PC-9 (cell line): Measurements from ENCODE around the gene FLVCR1.

Experiments used
- EZH2 ChIP-seq: fragments of 200-600 bp; sonication (generic); IDR thresholded peaks from 2 replicates; pipeline ENCODE4 v1.8.0; 2017; ENCODE audit warnings: antibody characterized with exemption, low read depth
- TF ChIP-seq, protein P1 (sequence below): fragments of 200-600 bp; sonication (generic); conservative IDR thresholded peaks from 2 replicates; pipeline ENCODE4 v1.6.1; 2017; ENCODE audit warnings: mixed run types, antibody characterized with exemption, mild to moderate bottlenecking, moderate library complexity

- TF ChIP-seq, protein P1, sequence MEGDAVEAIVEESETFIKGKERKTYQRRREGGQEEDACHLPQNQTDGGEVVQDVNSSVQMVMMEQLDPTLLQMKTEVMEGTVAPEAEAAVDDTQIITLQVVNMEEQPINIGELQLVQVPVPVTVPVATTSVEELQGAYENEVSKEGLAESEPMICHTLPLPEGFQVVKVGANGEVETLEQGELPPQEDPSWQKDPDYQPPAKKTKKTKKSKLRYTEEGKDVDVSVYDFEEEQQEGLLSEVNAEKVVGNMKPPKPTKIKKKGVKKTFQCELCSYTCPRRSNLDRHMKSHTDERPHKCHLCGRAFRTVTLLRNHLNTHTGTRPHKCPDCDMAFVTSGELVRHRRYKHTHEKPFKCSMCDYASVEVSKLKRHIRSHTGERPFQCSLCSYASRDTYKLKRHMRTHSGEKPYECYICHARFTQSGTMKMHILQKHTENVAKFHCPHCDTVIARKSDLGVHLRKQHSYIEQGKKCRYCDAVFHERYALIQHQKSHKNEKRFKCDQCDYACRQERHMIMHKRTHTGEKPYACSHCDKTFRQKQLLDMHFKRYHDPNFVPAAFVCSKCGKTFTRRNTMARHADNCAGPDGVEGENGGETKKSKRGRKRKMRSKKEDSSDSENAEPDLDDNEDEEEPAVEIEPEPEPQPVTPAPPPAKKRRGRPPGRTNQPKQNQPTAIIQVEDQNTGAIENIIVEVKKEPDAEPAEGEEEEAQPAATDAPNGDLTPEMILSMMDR, result no peak
- TF ChIP-seq EZH2, result no peak
These were observed 6.1 kb downstream of the FLVCR1 start for GRCh38 chr1:212864201-212864600.
